ENCODE results near the gene HTR1D.

GRCh38 chr1:23179862-23180261 lies 37.4 kb downstream of the HTR1D start:
- TF ChIP-seq EZH2 (IDR thresholded peaks at IDR 0.05; ENCODE audit: borderline replicate concordance, insufficient read depth, low read length, poor library complexity, severe bottlenecking) = no peak
- no peak for TF ChIP-seq CTCF (IDR thresholded peaks at IDR 0.05; ENCODE audit: poor library complexity, severe bottlenecking)
- TF ChIP-seq REST (IDR thresholded peaks at IDR 0.05; ENCODE audit: borderline replicate concordance) = no peak
